Liver (tissue), 9 donors: ENCODE measurements around the gene IGF2R. TPM values are rescaled to one million over a fixed set of nuclear protein-coding genes. Genes with fewer than 3 reads are reported as not detected.

Experiments used
- DNase-seq: peaks from one replicate; pipeline ENCODE4 v3.0.0-alpha.2; 2017; ENCODE audit warnings: low spot score
- H3K27ac ChIP-seq, 2 donors: one replicate each; pipeline ENCODE4 v1.7.0; 2013; ENCODE audit warnings: inconsistent platforms in 2 of 2, low read length in 2 of 2, control low read depth in 1 of 2, low read depth in 1 of 2, mild to moderate bottlenecking in 1 of 2
- H3K27me3 ChIP-seq, 4 donors: one replicate each; pipeline versions ENCODE4 v1.6.1 to v1.7.0; 2013; ENCODE audit warnings: low read length in 3 of 4, inconsistent platforms in 1 of 4, mild to moderate bottlenecking in 1 of 4, moderate library complexity in 1 of 4; ENCODE audit not compliant: control insufficient read depth in 4 of 4, insufficient read depth in 4 of 4
- H3K36me3 ChIP-seq, 4 donors: one replicate each; pipeline versions ENCODE4 v1.6.1 to v1.7.0; 2013; ENCODE audit warnings: low read length in 3 of 4, mild to moderate bottlenecking in 3 of 4, low read depth in 1 of 4, moderate library complexity in 1 of 4; ENCODE audit not compliant: control insufficient read depth in 4 of 4, insufficient read depth in 3 of 4
- H3K4me1 ChIP-seq, 4 donors: one replicate each; pipeline versions ENCODE4 v1.6.1 to v1.7.0; 2013; ENCODE audit warnings: low read length in 3 of 4, mild to moderate bottlenecking in 3 of 4, moderate library complexity in 1 of 4; ENCODE audit not compliant: control insufficient read depth in 4 of 4, insufficient read depth in 4 of 4
- H3K4me3 ChIP-seq, 3 donors: one replicate each; pipeline versions ENCODE4 v1.6.1 to v1.7.0; 2013; ENCODE audit warnings: low read length in 3 of 3, control low read depth in 1 of 3, low read depth in 1 of 3, mild to moderate bottlenecking in 1 of 3
- H3K9ac ChIP-seq, 2 donors: one replicate each; pipeline ENCODE4 v1.7.0; 2013; ENCODE audit warnings: low read length in 2 of 2, mild to moderate bottlenecking in 2 of 2, moderate library complexity in 2 of 2, control low read depth in 1 of 2, low read depth in 1 of 2
- H3K9me3 ChIP-seq, 4 donors: one replicate each; pipeline versions ENCODE4 v1.6.1 to v1.7.0; 2013; ENCODE audit warnings: low read length in 3 of 4; ENCODE audit not compliant: control insufficient read depth in 4 of 4
- FOXA1 ChIP-seq: IDR thresholded peaks from 2 replicates; pipeline ENCODE4 v1.6.1; 2016; ENCODE audit warnings: antibody characterized with exemption
- FOXA2 ChIP-seq: IDR thresholded peaks from 2 replicates; pipeline ENCODE4 v1.6.1; 2016; ENCODE audit warnings: antibody characterized with exemption
- GABPA ChIP-seq, 2 donors: IDR thresholded peaks in 1 of 2; conservative IDR thresholded peaks in 1 of 2; 2 replicates each; pipeline ENCODE4 v1.6.1; 2016; ENCODE audit warnings: antibody characterized with exemption in 2 of 2, mild to moderate bottlenecking in 1 of 2, moderate library complexity in 1 of 2
- HNF4A ChIP-seq, 2 donors: conservative IDR thresholded peaks; 2 replicates each; pipeline ENCODE4 v1.6.1; 2016; ENCODE audit warnings: antibody characterized with exemption in 2 of 2, mild to moderate bottlenecking in 2 of 2
- HNF4G ChIP-seq: IDR thresholded peaks from 2 replicates; pipeline ENCODE4 v1.6.1; 2016; ENCODE audit warnings: antibody characterized with exemption
- JUND ChIP-seq, 2 donors: IDR thresholded peaks; 2 replicates each; pipeline ENCODE4 v1.6.1; 2016; ENCODE audit warnings: antibody characterized with exemption in 2 of 2
- NR2F2 ChIP-seq: IDR thresholded peaks from 2 replicates; pipeline ENCODE4 v1.6.1; 2016; ENCODE audit warnings: antibody characterized with exemption
- RAD21 ChIP-seq, 2 donors: IDR thresholded peaks; 2 replicates each; pipeline ENCODE4 v1.6.1; 2016; ENCODE audit warnings: antibody characterized with exemption in 2 of 2, mild to moderate bottlenecking in 2 of 2
- RXRA ChIP-seq, 2 donors: IDR thresholded peaks; 2 replicates each; pipeline ENCODE4 v1.6.1; 2017 to 2018; ENCODE audit warnings: antibody characterized with exemption in 2 of 2, mild to moderate bottlenecking in 1 of 2
- SP1 ChIP-seq: IDR thresholded peaks from 2 replicates; pipeline ENCODE4 v1.6.1; 2018; ENCODE audit warnings: antibody characterized with exemption, mild to moderate bottlenecking
- YY1 ChIP-seq: IDR thresholded peaks from 2 replicates; pipeline ENCODE4 v1.6.1; 2016; ENCODE audit warnings: antibody characterized with exemption, mild to moderate bottlenecking
- WGBS: extraction: QIAGEN DNeasy Blood & Tissue Kit; methylation state at CpG from one replicate; pipeline ENCODE4 v1.1.7; 2013; 5-methylcytosine and 5-hydroxymethylcytosine counted together
- polyA plus RNA-seq, 2 donors: library from polyadenylated mRNA; stranded (reverse) in 1 of 2; unstranded in 1 of 2; fragments of 200-250 nt in 1 of 2; fragments of >200 nt in 1 of 2; fragmentation: Nextera tagmentation in 1 of 2; extraction: Ambion mirVana in 1 of 2; gene quantifications; one replicate each; pipeline versions ENCODE4 v1.2.1 to v1.2.3, GENCODE V29; 2013 to 2015
- total RNA-seq, 2 donors: library from RNA; depleted of rRNA; stranded (reverse); fragments of >200 nt; gene quantifications; one replicate each; pipeline ENCODE4 v1.2.3, GENCODE V29; 2014
- TF ChIP-seq, protein P1 (sequence below): IDR thresholded peaks from 2 replicates; pipeline ENCODE4 v1.6.1; 2016; ENCODE audit warnings: antibody characterized with exemption, mild to moderate bottlenecking
- TF ChIP-seq, protein P2 (sequence below): fragments of 150-350 bp; IDR thresholded peaks from 2 replicates; pipeline ENCODE4 v1.5.1; 2017; ENCODE audit warnings: improper control_type of control experiment, low read depth, low read length; ENCODE audit not compliant: missing input control
- TF ChIP-seq, protein P3 (sequence below): IDR thresholded peaks from 2 replicates; pipeline ENCODE4 v1.6.1; 2016; ENCODE audit warnings: antibody characterized with exemption
- TF ChIP-seq, protein P4 (sequence below): IDR thresholded peaks from 2 replicates; pipeline ENCODE4 v1.6.1; 2016; ENCODE audit warnings: antibody characterized with exemption
- TF ChIP-seq, protein P5 (sequence below): IDR thresholded peaks from 2 replicates; pipeline ENCODE4 v1.6.1; 2016; ENCODE audit warnings: antibody characterized with exemption
- donor health status: healthy.
- donor health status: healthy.
- donor health status: healthy.
- donor health status: healthy.
- donor health status: healthy.

IGF2R gene
- total and polyA plus RNA-seq, 4 donors: 16.6 to 84.9 (median 45.7) TPM

DNA sequence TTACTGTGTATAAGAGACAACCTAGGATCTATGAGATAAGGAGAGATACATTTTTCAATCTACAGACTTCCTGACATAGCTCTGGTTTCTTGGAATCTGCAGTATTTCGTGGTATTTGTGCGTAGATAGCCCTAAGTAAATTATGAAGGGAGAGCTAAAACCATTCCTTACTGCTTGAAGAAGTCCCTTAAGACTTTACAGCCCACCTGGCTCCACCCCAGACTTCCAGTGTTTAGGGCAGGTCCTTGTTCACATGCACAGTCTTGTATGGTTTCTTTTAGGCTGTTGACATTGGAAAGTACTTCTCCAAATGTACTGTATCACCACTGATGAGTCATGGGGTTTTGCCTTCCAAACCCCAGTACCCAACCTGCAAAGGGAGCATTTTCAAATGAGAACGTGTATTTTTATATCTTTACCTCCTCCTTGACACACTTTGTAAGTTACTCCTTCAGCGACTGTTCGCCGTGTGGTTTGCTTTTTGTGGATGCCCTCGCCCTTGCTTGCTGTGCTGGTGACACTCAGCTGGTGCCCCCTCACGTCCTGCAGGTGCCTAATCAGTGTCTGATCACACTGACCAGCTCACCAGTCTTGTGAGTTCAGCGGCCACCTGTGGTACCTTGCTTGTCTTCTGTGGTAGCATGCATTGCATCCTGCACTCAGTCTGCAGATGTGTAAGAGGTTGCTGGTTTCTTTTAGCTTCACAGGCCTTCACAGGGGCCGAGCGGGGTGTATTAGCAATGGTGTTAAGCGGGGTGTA lies 73.3 kb downstream of the IGF2R start:
- Histone ChIP-seq H3K4me1 (peaks cover 1 to 32% (median 19%) of the 10 kb centered on the region in 4 donors), H3K9ac (peak overlapping the region in 1 of 2 donors; percentile 69), H3K4me3 (no peak overlapping the region), H3K27me3 (no peaks in the 10 kb centered on the region), H3K27ac (peak overlapping the region; percentile 88 to 99), H3K36me3 (peaks cover 0 to 34% (median 33%) of the 10 kb centered on the region in 4 donors), H3K9me3 (no peaks in the 10 kb centered on the region)
- no peak for TF ChIP-seq SP1
- DNase-seq: no peak
- 91% methylated on average over 12 of the region's 12 CpGs for WGBS

GRCh38 chr6:160042788-160043301 lies 74.0 kb downstream of the IGF2R start:
- peak overlapping the region; percentile 88 to 99 for H3K27ac ChIP-seq
- H3K4me3 ChIP-seq: peak overlapping the region in 2 of 3 donors; percentile 23 to 50
- TF ChIP-seq HNF4A (conservative IDR thresholded peaks at IDR 0.05) (peak; percentile 83 to 87), SP1 (peak; percentile 63), FOXA2 (peak; percentile 82), JUND (IDR thresholded peaks at IDR 0.05) (peak; percentile 93 to 94), FOXA1 (peak; percentile 86), RAD21 (IDR thresholded peaks at IDR 0.05) (peak; percentile 32 to 47), YY1 (peak; percentile 50), RXRA (IDR thresholded peaks at IDR 0.05) (peak; percentile 46 to 60), GABPA (IDR thresholded peaks at IDR 0.05 in 1 of 2, conservative IDR thresholded peaks at IDR 0.05 in 1 of 2) (no peak), NR2F2 (no peak), HNF4G (peak; percentile 50)
- TF ChIP-seq, protein P1, sequence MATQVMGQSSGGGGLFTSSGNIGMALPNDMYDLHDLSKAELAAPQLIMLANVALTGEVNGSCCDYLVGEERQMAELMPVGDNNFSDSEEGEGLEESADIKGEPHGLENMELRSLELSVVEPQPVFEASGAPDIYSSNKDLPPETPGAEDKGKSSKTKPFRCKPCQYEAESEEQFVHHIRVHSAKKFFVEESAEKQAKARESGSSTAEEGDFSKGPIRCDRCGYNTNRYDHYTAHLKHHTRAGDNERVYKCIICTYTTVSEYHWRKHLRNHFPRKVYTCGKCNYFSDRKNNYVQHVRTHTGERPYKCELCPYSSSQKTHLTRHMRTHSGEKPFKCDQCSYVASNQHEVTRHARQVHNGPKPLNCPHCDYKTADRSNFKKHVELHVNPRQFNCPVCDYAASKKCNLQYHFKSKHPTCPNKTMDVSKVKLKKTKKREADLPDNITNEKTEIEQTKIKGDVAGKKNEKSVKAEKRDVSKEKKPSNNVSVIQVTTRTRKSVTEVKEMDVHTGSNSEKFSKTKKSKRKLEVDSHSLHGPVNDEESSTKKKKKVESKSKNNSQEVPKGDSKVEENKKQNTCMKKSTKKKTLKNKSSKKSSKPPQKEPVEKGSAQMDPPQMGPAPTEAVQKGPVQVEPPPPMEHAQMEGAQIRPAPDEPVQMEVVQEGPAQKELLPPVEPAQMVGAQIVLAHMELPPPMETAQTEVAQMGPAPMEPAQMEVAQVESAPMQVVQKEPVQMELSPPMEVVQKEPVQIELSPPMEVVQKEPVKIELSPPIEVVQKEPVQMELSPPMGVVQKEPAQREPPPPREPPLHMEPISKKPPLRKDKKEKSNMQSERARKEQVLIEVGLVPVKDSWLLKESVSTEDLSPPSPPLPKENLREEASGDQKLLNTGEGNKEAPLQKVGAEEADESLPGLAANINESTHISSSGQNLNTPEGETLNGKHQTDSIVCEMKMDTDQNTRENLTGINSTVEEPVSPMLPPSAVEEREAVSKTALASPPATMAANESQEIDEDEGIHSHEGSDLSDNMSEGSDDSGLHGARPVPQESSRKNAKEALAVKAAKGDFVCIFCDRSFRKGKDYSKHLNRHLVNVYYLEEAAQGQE: peak; percentile 80
- TF ChIP-seq, protein P2, sequence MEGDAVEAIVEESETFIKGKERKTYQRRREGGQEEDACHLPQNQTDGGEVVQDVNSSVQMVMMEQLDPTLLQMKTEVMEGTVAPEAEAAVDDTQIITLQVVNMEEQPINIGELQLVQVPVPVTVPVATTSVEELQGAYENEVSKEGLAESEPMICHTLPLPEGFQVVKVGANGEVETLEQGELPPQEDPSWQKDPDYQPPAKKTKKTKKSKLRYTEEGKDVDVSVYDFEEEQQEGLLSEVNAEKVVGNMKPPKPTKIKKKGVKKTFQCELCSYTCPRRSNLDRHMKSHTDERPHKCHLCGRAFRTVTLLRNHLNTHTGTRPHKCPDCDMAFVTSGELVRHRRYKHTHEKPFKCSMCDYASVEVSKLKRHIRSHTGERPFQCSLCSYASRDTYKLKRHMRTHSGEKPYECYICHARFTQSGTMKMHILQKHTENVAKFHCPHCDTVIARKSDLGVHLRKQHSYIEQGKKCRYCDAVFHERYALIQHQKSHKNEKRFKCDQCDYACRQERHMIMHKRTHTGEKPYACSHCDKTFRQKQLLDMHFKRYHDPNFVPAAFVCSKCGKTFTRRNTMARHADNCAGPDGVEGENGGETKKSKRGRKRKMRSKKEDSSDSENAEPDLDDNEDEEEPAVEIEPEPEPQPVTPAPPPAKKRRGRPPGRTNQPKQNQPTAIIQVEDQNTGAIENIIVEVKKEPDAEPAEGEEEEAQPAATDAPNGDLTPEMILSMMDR: no peak
- TF ChIP-seq, protein P3, sequence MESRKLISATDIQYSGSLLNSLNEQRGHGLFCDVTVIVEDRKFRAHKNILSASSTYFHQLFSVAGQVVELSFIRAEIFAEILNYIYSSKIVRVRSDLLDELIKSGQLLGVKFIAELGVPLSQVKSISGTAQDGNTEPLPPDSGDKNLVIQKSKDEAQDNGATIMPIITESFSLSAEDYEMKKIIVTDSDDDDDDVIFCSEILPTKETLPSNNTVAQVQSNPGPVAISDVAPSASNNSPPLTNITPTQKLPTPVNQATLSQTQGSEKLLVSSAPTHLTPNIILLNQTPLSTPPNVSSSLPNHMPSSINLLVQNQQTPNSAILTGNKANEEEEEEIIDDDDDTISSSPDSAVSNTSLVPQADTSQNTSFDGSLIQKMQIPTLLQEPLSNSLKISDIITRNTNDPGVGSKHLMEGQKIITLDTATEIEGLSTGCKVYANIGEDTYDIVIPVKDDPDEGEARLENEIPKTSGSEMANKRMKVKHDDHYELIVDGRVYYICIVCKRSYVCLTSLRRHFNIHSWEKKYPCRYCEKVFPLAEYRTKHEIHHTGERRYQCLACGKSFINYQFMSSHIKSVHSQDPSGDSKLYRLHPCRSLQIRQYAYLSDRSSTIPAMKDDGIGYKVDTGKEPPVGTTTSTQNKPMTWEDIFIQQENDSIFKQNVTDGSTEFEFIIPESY: no peak
- TF ChIP-seq, protein P4, sequence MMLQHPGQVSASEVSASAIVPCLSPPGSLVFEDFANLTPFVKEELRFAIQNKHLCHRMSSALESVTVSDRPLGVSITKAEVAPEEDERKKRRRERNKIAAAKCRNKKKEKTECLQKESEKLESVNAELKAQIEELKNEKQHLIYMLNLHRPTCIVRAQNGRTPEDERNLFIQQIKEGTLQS: peak; percentile 55
- TF ChIP-seq, protein P5, sequence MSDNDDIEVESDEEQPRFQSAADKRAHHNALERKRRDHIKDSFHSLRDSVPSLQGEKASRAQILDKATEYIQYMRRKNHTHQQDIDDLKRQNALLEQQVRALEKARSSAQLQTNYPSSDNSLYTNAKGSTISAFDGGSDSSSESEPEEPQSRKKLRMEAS: peak; percentile 57
- peaks cover 1 to 32% (median 19%) of the 10 kb centered on the region in 4 donors for H3K4me1 ChIP-seq
- H3K36me3 ChIP-seq: peaks cover 0 to 40% (median 40%) of the 10 kb centered on the region in 4 donors
- DNase-seq: no peak
- peak overlapping the region; percentile 63 to 69 for H3K9ac ChIP-seq
- H3K9me3 ChIP-seq: no peaks in the 10 kb centered on the region
- WGBS: 41% methylated on average over 11 of the region's 11 CpGs
- no peaks in the 10 kb centered on the region for H3K27me3 ChIP-seq
